HG03159 (cell line): ENCODE measurements around the gene KLHL29.
A peak's percentile ranks its signal among the peaks of the same experiment; 100 is the strongest.
"Not testable (repeated sequence)": the region's sequence is repeated elsewhere in the genome, so short reads cannot be mapped to it uniquely, and the experiment has no call there.

Experiments used
- ATAC-seq: cut with Tn5 transposase; IDR thresholded peaks from one replicate; pipeline ENCODE4 v1.9.1; 2021; ENCODE audit warnings: mild to moderate bottlenecking, moderate library complexity; ENCODE audit not compliant: unreplicated experiment

KLHL29 gene

DNA sequence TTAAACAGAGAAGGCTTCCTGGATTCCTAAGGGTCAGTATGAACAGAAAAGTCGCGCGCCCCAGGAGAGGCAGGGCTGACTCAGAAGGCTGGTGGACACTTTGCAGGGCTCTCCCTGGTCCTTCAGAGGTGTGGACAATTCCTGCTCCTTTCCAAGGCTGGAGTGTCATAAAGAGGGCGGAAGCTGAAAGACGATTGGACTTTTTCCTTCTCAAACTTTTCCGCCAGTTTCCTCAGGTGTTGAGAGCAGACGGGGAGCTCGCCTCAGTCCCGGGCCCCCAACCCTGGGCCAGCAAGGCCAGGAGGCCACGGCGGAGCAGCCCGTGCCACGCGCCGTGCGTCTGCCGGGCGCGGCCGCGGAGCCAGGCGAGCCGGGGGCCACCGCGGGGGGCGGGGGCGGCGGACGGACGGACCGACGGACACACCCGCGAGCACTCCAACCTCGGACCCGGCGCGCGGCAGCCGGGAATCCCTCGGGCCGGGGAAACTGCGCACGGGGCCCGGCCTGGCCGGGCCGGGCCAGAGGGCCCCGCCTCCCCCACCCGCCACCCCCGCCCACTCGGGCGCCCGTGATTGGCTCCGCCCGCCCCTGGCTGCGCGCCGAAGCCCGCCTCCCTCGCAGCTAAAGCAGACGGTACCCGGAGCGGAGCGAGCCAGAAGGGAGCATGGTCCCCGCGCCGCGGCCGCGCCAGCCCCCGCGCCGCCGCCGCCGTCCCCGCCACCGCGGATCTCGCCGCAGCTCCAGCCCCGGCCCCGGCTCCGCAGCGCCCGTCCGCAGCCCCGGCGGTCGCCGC is at the start of gene KLHL29:
Gene KLHL29 (plus strand): TSS at position 629 of the 793 bp plus-strand sequence. CDS start 177,018 bp downstream, outside the sequence.
- ATAC-seq: peak; percentile 52

DNA sequence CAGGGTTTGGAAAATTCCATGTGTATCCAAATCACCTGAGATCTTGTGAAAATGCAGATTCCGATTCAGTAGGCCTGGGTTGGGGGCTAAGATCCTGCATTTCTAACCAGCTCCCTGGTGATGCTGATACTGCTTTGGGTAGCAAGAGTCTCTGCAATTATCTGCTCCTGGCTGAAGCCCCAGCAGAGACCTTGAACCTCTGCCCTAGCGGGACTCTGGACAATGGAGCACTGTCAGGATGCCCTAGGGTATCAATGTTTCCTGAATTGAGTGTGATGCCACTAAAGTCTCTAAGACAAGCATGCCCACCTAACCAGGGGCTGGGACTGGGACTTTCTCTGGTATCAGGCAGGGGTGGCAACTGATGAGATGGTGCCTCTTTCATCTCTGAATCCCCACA is 49.4 kb upstream of the KLHL29 start:
- ATAC-seq: no peak

DNA sequence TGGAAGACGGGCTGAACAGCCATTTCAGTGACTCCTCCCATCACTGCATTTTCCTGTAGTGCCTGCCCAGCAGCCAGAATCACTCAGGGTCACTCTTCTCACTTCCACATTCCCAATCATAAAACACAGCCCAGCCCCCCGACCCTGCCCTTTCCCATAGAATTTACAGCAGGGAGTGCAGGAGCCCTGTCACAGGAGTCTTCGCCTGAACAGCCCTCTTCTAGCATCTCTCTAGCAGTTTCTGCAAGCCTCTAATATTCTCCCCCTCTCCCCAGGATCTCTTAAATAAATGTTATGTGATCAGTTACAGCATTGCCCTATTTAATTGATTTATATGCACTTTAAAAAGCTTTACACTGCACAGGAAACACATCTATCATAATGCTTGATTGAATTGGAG is 42.9 kb upstream of the KLHL29 start:
- ATAC-seq: no peak

DNA sequence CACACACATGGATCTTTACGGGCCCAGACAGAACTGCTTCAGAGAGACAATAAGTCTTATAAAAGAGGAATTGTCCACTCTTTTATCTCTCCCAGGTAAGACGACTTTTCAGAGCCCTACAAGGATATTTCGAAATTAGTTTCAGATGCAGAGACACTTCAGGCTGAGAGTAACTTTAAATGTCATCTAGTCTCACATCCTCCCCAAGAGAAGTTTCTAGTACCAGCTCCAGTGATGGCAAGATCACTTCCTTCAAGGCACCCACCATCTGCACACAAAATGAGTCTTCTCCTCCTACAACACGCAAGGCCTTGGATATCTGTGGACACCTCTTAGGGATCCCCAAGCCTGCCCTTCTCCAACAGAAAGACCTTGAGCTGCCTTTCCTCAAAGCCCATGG is 39.0 kb upstream of the KLHL29 start:
- ATAC-seq: peak; percentile 49

DNA sequence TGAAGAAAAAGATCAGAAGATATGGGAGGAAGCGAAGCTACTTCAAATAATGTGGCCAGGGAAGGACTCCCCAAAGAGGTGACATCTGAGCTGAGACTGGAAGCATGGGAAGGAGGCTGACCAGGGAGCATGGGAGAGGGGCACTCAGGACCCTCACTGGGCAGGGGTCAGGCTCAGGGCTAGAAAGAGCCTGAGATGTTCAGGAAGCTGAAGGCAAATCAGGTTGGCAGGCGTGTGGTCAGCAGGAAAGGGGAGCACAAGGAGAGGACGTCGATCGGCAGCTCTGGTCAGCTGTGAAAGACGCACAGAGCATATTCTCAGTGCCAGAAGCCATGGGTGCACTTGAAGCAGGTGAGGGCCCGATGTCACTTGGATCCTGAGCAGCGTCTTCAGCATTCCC is 38.2 kb upstream of the KLHL29 start:
- no peak for ATAC-seq

DNA sequence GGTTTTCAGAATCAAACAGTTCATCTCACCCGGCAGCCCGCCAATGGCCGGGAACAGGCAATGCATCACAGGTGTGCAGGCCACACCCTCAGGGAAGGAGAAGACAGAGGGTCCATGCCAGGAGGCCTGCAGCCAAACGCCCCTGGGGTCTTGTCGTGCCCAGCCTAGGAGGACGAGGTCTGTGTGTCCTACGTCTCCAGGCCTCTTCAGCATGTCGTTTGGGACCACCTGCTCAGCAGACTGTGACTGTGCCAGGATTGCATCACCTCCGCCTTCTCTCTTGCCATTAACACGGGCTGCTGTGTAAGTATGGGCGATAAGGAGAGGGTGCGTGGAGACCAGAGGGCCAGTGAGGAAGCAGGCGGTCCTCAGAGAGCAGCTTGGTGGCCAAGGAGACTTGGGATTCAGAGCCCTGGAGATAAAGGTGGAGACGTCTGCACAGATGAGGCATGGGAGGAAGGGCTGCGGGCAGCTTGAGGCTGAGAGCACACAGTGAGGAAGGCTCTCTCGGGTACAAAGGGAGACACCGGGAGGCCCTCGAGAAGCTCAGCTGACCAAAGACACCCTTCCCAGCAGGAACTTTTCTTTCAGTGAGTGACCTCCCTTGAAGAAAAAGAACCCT is 37.4 kb upstream of the KLHL29 start:
- ATAC-seq: no peak

DNA sequence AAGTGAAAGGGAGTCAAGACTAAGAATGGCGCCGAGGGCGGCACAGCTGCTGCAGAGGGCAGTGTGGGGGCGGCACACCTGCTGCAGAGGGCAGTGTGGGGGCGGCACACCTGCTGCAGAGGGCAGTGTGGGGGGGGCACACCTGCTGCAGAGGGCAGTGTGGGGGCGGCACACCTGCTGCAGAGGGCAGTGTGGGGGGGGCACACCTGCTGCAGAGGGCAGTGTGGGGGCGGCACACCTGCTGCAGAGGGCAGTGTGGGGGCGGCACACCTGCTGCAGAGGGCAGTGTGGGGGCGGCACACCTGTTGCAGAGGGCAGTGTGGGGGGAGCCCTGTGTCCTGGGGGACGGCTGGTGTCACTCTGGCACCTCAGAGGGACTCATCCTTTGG is 36.9 kb upstream of the KLHL29 start:
- not testable (repeated sequence) for ATAC-seq

DNA sequence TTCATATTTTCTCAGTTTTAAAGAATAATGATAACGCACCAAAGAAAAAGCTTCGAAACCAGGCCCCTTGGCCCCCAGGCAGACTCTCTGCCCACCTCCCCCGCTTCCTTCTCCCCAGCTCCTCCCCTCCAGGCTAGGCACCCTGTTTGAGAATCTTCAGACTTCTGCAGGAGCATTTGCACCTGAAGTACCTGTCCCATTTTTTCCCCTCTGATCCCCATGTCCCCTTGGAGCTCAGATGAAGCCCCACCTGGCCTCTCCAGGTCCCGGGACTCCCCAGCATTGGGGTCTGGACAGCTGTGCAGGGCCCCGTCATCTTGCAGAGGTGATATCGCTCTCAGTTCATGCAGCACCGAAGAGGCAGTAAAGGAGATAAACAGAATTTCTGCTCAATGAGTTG is 35.5 kb upstream of the KLHL29 start:
- ATAC-seq: no peak

DNA sequence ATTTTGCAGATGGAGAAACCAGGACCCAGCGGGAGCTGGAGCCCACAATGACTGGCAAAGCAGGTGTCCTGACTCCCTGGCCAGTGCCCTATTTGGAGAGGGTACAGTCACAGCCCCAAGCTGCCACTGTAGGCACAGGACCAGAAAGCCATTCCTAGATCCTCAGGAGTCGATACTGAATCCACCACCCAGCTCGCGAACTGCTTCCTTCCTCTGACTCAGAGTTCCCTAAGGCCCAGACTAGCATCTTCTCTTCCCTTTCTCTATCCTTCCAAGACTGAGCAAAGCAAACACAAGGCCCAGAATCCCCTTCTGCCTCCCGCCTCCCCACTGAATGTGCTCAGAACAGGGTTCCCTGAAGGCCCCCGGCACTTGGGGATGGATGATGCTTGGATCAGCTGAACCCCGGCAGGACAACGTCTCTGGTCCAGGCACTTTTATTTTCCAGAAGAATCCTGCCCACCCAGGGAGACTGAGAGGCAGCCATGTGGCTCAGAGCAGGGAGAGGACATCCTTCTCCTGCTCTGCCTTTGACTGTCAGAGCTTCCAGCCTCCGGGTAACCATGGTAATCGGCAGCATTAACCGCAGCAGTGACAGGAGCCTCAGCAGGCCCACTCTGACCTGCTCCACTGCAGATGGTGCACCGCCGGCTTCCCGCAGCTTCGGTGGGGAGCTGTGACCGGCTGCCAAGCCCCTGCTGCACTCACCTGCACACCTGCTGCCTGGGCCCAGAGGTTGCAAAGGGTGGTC is 34.8 kb upstream of the KLHL29 start:
- ATAC-seq: no peak

DNA sequence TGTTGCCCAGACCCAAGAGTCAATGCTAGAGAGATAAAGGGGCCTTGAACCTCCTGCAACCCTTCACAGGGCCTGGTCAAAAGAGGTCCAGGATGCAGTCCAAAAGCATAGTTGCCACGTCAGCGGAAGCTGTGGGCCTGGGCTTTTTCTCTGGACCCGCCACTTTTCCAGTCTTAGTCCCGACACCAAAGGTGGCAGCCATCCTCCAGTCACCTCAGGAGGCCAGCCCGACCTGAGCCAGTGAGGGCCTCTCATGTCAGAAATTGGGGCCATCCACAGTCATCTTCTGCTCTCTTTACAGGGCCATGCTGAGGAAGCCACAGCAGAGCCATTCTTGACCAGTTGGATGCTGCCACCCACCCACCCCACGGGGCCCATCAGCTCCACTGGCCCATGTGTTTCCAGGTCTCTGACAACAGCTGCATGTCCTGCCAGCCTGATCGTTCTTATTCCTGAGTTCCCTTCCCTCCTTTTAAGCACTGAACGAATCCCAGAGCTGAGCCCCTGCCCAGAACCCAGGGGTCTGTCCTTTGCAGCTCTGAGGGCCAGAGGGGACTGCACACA is 34.1 kb upstream of the KLHL29 start:
- no peak for ATAC-seq

DNA sequence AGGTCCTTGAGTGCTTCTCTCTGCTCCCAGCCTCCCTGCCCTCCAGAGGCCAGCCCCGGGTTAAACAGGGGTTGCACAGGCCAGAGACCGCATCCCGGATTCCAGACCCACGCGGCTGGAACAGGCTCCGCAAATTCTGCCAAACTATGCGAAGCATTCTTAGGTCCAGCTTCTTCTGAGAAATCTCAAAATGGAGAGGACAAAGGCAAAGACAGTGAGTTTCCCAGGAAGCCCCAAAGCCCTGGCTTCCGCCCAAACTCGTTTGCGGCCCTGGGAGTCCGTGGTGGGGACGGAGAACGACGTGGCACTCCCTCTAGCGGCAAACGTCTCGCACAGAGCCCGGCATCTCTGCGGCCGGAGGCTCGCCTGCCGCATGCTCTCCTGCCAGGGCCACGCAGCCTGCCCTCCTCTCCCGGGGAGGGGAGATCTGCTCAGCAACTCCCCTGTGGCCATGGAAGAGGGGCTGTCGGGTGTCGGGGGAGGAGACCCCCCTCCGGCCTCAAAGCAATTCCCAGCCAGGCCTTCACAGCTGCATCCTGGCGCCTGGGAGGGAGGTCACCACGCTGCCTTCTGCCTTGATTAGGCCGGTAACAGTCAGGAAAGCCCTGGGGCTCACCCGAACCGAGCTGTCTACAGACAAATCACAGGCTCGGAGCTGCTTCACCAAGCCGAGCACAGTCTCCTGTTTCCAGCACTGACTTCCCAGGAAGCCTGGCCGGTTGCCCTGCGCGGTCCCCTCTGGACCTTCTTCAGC is 33.4 kb upstream of the KLHL29 start:
- peak; percentile 92 for ATAC-seq

DNA sequence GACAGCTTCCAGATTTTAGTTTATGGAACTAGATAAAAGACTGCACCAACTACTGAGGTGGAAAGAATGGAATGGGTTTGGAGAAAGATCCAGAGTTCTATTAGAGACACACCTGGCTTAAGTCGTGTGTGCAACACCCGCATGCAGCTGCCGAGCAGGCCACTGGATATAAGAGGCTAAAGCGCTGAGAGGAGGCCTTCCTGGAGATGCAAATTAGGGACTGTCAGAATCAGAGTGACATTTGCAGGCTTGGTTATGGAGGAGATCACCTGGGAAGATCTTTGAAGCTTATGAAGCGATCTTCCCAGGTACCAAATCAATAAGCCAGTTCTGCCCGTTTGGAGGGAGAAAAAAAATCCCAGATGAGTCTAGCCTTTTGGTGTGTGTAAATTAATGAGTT is 30.4 kb upstream of the KLHL29 start:
- ATAC-seq: peak; percentile 57

DNA sequence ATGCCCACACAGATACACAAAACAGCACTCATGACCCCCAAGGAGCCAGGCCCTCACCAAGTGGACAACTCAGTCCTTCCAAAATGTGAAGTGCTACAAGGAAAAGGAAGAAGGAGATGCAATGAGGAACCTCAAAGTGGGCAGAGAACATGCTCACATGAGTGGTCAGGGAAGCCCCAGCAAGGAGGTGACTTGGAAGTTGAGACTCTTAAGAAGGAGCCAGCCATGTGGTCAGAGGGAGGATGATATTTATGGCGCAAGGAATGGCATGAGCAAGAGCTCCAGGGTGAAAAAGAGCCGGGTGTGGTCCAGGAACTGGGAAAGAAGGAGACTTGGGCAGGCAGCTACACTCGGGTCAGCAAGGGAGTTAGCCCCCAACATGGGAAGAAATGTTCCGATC is 30.0 kb upstream of the KLHL29 start:
- ATAC-seq: no peak

DNA sequence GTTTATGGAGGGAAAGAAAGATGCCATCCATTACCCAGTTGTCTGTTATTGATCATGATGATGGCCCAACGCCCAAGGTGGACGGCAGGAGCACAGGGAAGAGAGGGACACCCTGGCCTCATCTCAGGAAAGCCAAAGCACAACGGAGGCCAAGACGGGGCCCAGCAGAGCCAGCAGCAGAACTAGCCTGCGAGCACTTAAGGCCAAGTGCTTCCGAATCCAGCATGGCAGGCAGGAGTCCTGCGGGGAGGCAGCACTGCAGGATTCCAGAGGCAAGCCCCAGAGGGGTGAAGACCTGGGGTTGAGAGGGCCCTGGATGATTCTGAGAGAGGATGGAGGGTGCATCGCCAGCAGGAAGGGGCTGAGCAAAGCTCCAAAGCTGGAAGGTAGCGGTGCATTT is 28.3 kb upstream of the KLHL29 start:
- ATAC-seq: no peak

DNA sequence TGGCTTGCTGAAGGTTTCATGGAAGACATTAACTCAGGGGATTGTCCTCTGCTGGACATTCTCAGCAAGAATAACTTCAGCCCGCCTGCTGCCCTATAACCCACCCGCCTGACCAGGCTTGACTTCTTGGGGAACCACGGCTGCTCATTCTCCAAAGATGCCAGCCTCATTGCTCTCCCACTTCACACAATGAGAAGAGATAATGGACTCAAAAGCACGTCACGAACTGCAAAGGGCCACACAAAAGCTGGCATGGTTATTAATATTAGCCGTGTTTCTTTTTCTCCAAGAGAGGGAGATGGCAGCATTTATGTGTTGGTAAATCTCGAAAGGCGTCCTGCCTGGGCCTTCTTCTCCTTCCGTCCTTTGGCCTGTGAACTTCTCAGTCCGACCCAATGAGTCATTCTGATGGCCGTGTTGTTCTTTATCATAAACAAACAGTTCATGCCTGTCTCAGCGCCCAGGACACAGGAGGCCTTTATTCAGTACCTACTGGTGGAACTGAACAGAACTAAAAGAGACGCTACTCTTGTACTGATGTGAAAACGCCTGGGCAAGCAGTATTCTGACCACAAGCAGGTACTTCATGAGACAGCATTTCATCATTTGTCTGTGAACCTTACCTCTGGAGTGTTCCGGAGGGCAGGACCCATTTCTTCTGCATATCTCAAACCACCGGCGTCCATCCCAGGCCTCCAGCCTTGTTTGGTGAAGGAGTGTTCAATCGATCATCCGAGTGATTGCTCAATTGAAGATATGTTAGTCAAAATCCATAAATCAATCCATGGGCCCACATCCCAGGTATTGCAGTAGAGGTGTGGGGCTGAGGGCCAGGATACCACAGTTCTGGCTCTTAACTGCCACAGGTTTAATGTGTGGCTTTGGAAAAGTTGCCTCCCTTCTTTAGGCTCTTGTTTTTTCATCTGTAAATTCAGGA is 25.1 kb upstream of the KLHL29 start:
- ATAC-seq: no peak

DNA sequence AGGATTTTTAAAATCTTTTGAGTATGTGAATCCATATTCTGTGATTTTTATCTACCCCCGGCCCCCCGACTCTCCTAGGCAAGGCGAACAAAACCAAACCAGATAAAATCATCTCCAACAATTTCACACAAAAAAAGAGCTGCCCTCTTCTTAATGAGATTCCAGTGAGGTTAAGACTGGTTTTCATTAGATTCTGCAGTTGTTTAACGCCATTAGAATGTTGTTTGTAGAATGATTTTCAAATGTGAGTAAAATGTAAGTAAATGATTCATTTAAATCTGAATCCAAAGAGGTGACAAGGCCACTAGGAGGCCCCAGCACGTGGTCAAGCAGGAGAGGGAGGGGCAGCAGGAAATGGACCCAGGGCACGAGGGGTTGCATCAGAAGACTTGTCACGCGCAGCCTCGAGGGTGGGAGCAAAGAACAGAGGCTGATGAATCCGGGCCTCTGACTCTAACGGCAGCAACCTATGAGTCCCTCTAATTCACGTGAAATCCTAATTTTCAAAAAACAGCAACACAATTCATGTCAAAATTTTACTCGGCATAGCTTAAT is 24.3 kb upstream of the KLHL29 start:
- ATAC-seq: no peak

DNA sequence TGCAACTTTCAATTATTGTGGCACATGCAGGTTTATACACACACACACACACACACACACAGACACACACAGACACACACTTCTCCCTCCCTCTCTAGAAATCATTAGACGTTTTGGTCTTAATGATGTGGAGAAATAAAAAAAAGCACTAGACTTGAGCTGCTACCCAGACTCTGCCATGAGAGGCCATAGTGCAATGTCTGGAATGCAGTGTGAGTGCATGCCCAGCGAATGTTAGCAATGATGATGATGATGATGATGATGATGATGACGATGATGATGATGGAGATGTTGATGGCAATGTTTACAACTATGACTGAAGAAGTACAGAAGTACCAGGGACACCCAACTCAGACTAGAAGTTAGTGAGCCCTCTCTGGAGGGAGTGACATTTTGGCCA is 23.8 kb upstream of the KLHL29 start:
- ATAC-seq: no peak

DNA sequence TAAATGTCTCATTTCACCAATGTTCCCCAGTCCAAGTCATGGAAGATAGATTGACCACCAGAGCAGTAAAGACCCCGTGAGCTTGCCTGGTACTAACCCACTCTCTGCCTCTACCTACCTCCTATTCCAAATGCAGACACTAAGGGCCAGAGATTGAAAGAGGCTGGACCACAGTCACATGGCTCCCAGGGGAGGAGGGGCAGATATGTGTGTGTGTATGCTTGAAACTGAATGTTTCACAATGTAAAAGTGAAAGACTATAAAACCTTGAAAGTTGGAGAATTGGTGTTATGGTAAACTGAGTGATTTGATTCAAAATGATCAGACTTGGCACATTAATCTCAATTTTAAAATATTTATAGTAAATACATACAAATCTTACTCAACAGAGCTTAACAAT is 21.7 kb upstream of the KLHL29 start:
- ATAC-seq: no peak

DNA sequence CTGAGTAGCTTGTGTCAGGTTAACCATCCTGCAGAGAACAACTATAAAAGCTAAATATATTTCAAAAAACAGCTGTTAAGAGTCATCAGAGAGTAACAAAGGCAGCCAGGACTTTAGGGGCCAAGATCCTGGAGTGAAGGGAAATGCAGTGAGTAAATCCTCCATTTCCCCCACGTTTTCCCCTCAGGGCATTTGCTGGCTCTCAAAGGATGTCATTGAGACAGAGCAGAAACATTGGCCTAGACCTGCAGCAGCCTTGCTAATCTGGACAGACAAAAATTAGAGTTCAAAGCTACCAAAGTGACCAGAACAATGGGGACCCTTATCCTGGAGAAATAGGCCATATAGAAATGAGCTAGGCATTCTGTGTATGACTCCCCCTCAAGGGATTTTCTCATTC is 21.1 kb upstream of the KLHL29 start:
- ATAC-seq: no peak

DNA sequence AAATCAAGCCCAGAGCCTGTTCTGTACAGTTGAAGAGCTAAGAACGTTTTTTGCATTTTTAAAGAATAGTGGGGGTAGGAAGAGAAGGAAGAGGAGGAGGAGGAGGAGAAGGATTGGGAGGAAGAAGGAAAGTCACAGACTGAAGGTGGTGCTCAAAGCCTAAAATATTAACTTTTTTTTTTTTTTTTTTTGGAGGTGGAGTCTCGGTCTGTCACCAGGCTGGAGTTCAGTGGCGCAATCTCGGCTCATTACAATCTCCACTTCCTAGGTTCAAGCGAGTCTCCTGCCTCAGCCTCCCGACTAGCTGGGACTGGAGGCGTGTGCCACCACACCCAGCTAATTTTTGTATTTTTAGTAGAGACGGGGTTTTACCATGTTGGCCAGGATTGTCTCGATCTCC is 18.3 kb upstream of the KLHL29 start:
- ATAC-seq: no peak
